NCI-H446 (cell line): ENCODE results near the gene CASTOR1.

ENCODE experiments used
- DNase-seq, 2 experiments: peaks; one replicate each; lab custom pipeline; 2025; lab: John Stamatoyannopoulos, UW

The CASTOR1 gene

DNA sequence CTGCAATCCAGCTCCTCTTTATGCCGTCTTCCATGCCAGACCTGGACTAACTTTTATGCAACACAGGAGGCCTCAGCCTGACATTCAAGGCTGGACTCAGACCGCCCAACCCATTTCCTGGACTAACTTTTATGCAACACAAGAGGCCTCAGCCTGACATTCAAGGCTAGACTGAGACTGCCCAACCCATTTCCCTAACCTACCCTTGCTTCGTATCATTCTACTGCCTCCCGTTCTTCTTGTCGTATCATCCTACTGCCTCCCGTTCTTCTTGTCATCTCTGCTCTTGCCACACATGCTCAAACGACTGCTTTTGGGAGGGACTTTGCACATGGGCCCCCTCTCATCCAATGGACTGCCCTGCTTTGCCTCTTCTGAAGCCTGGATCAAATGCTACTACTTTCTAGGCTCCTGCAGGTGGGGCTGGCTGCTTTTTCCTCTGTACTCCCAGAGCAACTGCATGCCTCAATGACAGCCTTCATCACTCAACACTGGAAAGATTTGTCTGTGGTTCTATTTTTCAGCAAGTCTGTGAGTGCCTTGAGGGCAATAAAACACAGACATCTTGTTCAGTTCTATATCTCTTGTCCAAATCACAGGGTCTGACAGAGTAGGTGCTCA, 29.6 kb upstream of the CASTOR1 start:
- no peak for DNase-seq

- DNase-seq: no peak
Observed at GRCh38 chr22:30317778-30318177, 28.5 kb upstream of the CASTOR1 start.

DNA sequence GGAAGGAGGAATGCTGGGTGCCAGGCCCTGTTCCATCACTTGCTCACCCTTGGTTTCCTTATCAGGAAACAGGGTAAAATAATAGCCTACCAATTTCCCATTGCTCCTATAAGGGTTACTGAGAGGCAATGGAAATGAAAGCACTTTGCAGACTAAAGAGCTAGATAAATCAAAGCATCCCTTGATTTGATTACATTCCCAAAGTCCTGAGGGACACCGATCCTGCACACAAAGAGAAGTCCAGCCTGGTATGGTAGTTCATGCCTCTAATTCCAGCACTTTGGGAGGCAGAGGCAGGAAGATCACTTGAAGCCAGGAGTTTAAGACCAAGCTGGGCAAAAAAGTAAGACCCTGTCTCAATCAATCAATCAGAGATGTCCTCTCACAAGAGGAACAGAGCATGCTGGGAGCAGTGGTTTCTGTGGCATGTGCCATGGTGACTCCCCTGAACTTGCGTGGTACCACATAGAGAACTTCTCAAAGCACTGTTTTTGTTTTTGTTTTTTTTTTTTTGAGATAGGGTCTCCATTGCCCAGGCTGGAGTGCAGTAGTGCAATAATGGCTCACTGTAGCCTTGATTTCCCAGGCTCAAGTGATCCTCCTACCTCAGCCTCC, 26.8 kb upstream of the CASTOR1 start:
- DNase-seq: no peak

DNA sequence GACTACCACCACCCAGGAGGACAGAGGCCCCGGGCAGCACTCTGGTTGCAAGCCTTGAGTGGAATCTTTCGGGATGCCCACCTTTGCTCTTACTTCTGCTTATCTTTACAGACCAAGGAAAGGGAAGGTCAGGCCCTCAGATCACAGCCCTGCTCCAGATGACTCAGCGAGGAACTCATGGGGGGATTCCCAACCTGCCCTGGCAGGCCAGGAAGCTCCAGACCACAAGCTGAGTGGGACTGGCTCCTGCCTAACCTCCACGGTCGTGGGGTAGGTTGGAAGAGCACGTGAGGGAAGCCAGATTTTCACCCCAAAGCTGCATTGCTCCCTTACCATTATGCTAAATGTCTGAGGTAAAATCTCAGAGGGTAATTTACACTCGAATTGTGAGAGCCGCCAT, 25.6 kb upstream of the CASTOR1 start:
- no peak for DNase-seq

GRCh38 chr22:30313527-30314363, 24.4 kb upstream of the CASTOR1 start:
- no peak for DNase-seq

DNA sequence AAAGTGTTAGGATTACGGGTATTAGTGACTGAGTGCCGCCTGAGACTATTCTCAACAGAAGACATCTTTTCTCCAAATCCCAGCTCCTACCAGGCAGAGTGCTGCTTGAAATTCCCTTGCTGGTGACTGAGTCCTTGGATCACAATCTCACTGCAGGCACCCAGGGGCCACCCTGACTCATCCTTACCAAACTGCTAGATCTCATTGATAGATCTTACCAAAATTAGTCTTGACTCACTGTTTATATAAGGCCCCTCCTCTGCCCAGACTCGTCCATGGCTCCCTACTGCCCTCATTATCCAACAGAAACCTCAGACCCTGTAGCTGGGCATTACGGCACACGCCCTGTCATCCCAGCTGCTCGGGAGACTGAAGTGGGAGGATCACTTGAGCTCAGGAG, 22.7 kb upstream of the CASTOR1 start:
- no peak for DNase-seq

DNA sequence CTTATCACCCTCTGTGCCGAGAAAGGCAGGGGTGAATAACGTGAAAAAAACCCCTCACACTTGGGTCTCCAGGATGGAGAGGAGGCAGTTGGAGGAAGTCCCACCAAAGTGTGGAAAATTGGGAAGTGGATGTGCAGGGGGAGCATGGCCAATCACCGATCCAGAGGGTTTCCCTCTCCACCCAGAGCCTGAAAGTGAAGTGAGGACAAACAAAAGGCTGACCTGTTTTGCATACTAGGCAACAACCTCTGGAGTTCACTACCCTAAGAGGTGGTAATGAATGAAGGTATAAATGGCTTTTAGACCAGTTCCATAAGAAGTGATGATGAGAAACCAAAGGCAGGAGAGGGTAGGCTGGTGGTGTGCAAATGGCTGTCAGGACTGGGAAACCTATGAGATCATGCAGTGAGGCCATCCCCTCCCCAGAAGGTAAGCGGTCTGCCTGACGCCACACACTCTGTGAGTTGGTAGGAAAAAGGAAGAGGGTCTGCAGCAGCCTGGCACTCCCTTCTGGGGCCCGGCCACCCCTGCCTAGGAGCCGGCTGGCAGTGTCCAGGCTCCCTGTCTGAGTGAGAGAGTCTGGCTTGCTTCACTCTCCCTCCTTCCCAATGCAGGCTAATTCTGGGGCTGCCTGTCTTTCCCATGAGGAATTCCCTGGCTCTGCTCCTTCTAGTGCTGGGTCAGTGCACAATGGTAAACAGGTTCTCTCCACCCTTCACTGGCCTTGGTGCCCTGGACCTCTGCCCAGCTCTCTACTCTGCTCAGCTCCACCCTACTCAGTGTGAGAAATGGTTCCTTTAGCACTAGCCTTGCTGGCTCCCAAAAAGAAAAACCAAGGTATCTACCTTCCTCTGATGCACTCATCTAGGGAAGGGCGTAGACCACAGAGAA, 21.8 kb upstream of the CASTOR1 start:
- peak in 1 of 2 experiments; percentile 26 for DNase-seq

GRCh38 chr22:30309951-30310741, 20.8 kb upstream of the CASTOR1 start:
- DNase-seq: no peak

DNA sequence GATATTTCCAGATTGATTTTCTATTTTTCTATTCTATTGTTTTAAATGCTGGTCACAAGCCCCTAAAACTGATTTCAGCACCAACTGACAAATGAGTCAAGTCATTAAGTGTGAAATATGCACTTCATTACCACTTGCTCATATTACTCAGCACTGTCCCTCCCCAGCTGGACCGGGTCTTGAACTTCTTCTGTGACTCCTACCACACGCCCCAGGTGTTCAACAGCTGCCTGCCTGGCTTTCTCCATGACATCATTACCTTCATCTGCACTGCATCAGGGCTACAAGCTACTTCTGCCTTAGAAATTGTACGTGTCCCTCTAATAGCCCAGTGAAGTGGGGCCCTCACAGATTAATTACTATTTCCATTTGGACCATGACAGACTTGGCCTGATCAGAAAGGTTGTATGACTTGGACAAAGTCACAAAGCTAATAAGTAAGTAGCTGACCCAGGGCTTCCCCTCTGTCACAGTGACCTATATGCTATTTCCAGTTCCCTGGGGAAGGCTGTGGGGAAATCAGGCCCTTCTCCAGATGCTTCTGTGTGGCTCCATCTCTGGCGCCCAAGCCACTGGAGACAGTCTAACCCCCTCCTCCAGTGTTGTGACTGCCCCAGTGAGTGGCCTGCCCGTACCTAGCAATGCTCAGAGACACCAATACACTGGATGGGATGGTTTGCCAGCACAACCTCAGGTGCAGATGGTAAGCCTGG, 19.4 kb upstream of the CASTOR1 start:
- DNase-seq: no peak

DNA sequence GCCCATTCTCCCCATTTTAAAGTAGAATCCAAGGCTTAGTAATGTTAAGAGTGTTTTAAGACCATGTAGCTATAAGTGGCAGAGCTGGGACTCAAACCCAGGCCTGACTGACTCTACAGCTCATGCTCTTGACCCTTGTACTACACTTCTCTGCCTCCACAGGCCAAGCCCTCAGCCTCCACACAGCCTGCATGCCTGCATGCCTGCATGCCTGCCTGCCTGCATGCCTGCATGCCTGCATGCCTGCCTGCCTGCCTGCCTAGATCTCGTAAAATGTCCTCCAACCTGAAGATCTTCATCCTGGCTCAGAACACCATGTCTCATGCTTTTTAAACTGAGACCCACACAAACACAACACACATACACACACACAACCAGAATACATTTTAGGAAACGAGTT, 18.8 kb upstream of the CASTOR1 start:
- DNase-seq: no peak

- DNase-seq: no peak
Observed at GRCh38 chr22:30307041-30307574, 17.8 kb upstream of the CASTOR1 start.

- no peak for DNase-seq
Observed at GRCh38 chr22:30306627-30307011, 17.3 kb upstream of the CASTOR1 start.

DNA sequence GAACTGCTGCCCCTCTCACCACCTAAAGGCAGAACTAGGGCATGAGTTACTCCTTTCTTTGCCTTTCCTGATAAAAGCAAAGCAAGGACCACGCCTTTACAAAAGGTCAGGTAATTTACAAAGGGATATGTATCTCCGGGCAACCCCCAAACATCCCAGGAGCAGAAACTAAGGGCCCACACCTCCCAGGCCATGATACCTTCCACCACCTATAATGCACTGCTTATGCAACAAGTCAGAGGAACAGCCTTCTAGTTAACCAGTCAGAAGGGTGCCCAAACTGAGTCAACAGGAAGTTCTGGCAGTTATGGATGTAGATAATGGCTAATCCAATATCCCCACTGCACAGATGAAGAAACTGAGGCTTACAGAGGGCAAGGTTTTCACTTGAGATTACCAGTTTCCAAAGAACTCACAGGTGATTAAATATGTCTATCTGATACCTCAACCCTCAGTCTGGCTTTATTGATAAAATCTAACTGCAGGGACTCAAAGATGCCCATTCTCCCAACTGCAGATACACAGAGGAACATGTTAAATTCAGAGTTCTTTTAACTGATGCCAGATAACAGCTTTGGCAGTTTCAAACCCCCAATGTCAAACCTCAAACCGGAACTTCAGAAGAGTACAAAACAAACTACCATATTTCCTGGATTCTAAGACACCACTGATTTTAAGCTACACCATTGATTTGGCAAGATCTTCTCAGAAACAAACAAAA, 16.8 kb upstream of the CASTOR1 start:
- DNase-seq: no peak

DNA sequence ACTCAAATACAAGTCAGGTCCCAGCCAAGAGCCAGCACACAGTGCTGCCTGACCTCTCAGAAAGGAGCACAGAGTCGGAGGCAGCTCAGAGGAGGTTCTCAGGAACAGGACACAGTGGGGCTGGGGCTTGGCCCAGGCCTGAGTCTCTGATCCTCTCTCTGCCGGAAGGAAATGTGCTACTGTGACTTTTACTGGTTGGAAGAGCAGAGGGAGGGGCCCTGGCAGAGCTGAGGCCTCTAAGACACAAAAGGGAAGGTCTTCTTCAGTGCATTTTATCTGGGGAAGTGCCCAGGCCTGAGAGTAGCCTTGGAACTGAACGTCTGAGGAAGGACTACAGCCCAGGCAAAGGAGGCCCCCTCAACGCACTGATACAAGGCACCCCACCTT, 16.2 kb upstream of the CASTOR1 start:
- DNase-seq: no peak

- peak in 1 of 2 experiments; percentile 39 for DNase-seq
Observed at GRCh38 chr22:30304495-30305244, 15.4 kb upstream of the CASTOR1 start.

DNA sequence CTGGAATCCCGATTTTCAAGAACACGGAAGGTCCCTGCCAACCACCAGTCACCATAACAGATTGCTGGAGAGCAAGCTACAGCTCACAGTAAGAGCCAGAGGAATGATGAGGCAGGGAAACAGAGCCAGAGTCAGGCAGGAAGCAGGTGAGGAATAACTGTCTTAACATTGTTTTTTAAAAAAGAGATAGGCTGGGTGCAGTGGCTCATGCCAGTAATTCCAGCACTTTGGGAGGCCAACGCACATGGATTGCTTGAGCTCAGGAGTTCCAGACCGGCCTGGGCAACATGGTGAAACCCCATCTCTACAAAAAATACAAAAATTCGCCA, 13.5 kb upstream of the CASTOR1 start:
- no peak for DNase-seq

DNA sequence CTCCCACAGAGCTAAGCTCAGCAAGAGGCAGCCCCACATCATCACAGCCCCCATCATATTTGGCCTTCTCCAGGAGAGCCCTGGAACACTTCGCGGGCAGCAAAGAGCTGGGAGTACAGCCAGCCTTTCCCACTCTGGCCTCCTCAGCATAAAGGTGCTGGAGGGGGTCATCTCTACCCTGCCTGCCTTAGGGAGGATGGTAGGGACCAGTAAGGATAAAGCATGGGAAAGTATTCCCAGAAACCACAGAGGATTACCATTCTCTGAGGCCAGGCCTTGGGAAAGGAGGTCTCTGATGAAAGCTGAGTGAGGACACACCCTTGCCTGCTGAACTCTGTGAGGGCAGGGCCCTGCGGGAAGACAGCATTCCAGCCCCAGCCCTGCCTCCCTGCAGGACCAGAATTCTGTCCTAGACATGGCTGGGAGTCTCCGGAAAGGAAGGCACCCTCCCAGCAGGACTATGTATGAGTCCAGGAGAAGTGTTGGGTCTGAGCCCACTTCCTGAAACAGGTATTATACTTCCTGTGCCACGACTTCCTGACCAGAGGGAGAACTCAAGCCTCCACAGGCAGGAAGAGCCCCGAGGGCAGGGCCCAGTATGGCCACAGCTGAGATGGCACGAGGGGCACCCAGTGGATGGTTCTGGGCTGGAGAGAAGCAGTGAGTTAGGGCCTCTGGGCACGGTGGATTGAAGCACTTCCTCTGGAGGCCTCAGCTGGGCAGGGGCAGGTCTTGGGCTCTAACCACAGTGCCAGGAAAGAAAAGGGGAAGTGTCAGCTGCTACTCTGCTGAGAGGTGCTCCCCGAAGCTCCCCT, 12.9 kb upstream of the CASTOR1 start:
- no peak for DNase-seq

- DNase-seq: no peak
Observed at GRCh38 chr22:30299322-30299721, 10.0 kb upstream of the CASTOR1 start.
